HepG2 (cell line): ENCODE measurements around the gene CTF1. TPM values are rescaled to one million over a fixed set of nuclear protein-coding genes. Genes with fewer than 3 reads are reported as not detected.

Experiments
- ATM ChIP-seq: fragments of 450-650 bp; IDR thresholded peaks from 2 replicates; pipeline ENCODE4 v1.7.1; 2017; ENCODE audit warnings: mild to moderate bottlenecking, borderline replicate concordance
- DZIP1 ChIP-seq: sonication (generic); formaldehyde crosslinking; IDR thresholded peaks from 2 replicates; pipeline ENCODE4 v1.5.0; 2020; ENCODE audit warnings: mild to moderate bottlenecking, missing genetic modification reagents
- ELF3 ChIP-seq: IDR thresholded peaks from 2 replicates; pipeline ENCODE4 v1.6.1; 2016; ENCODE audit warnings: missing genetic modification reagents, missing compliant biosample characterization
- FOSL1 ChIP-seq: sonication (generic); formaldehyde crosslinking; IDR thresholded peaks from 2 replicates; pipeline ENCODE4 v1.9.0; 2021; ENCODE audit warnings: missing genetic modification reagents, borderline replicate concordance
- HCFC1 ChIP-seq: fragments of 150-350 bp; IDR thresholded peaks from 2 replicates; pipeline ENCODE4 v1.6.1; 2014; ENCODE audit warnings: low read depth, low read length
- HNF4A ChIP-seq: sonication (generic); formaldehyde crosslinking; IDR thresholded peaks from 2 replicates; pipeline ENCODE4 v1.4.0; 2020; ENCODE audit warnings: missing genetic modification reagents
- IRF1 ChIP-seq: sonication (generic); formaldehyde crosslinking; IDR thresholded peaks from 2 replicates; pipeline ENCODE4 v1.4.0; 2020; ENCODE audit warnings: low read depth, mild to moderate bottlenecking, missing genetic modification reagents
- MAF1 ChIP-seq: sonication (generic); formaldehyde crosslinking; IDR thresholded peaks from 2 replicates; pipeline ENCODE4 v1.5.0; 2020; ENCODE audit warnings: missing genetic modification reagents, borderline replicate concordance
- MTF1 ChIP-seq: sonication (generic); formaldehyde crosslinking; IDR thresholded peaks from 2 replicates; pipeline ENCODE4 v1.5.0; 2020; ENCODE audit warnings: missing genetic modification reagents
- PHF20 ChIP-seq: sonication (generic); formaldehyde crosslinking; IDR thresholded peaks from 2 replicates; pipeline ENCODE4 v1.5.0; 2020; ENCODE audit warnings: mild to moderate bottlenecking, missing genetic modification reagents
- PLRG1 ChIP-seq: fragments of 450-650 bp; conservative IDR thresholded peaks from 2 replicates; pipeline ENCODE4 v1.6.1; 2016
- TFDP1 ChIP-seq: IDR thresholded peaks from 2 replicates; pipeline ENCODE4 v1.6.1; 2016; ENCODE audit warnings: missing compliant biosample characterization, missing genetic modification reagents, borderline replicate concordance
- TRIM24 ChIP-seq: sonication (generic); formaldehyde crosslinking; IDR thresholded peaks from 2 replicates; pipeline ENCODE4 v1.8.0; 2022; ENCODE audit warnings: mild to moderate bottlenecking, missing genetic modification reagents
- YEATS2 ChIP-seq: sonication (generic); formaldehyde crosslinking; IDR thresholded peaks from 2 replicates; pipeline ENCODE4 v1.4.0; 2020; ENCODE audit warnings: missing genetic modification reagents, borderline replicate concordance
- ZBTB38 ChIP-seq: sonication (generic); formaldehyde crosslinking; IDR thresholded peaks from 2 replicates; pipeline ENCODE4 v1.5.1; 2020; ENCODE audit warnings: mild to moderate bottlenecking, missing genetic modification reagents
- ZNF337 ChIP-seq: sonication (generic); formaldehyde crosslinking; IDR thresholded peaks from 2 replicates; pipeline ENCODE4 v1.5.1; 2020; ENCODE audit warnings: missing genetic modification reagents, low read depth, mild to moderate bottlenecking, borderline replicate concordance
- ZNF713 ChIP-seq: sonication (generic); formaldehyde crosslinking; IDR thresholded peaks from 2 replicates; pipeline ENCODE4 v1.4.0; 2020; ENCODE audit warnings: mild to moderate bottlenecking, missing genetic modification reagents
- ZNF747 ChIP-seq: sonication (generic); formaldehyde crosslinking; IDR thresholded peaks from 2 replicates; pipeline ENCODE4 v1.8.1; 2023; ENCODE audit warnings: missing genetic modification reagents, mild to moderate bottlenecking, borderline replicate concordance
- ZNF773 ChIP-seq: sonication (generic); formaldehyde crosslinking; IDR thresholded peaks from 2 replicates; pipeline ENCODE4 v1.4.0; 2020; ENCODE audit warnings: missing genetic modification reagents, borderline replicate concordance
- ZNF776 ChIP-seq: sonication (generic); formaldehyde crosslinking; IDR thresholded peaks from 2 replicates; pipeline ENCODE4 v1.4.0; 2020; ENCODE audit warnings: mild to moderate bottlenecking, missing genetic modification reagents
- ZNF781 ChIP-seq: sonication (generic); formaldehyde crosslinking; IDR thresholded peaks from 2 replicates; pipeline ENCODE4 v1.5.1; 2020; ENCODE audit warnings: borderline replicate concordance, mild to moderate bottlenecking, missing genetic modification reagents; ENCODE audit errors: not compliant biosample characterization
- polyA plus RNA-seq, 8 experiments: library from polyadenylated mRNA; depleted of rRNA in 3 of 8; stranded (reverse) in 7 of 8; unstranded in 1 of 8; fragments of >200 nt; fragmentation: Illumina TruSeq in 4 of 8; extraction: Trizol in 4 of 8; gene quantifications; 2 replicates each; pipeline versions ENCODE4 v1.2.1 to v1.2.3, GENCODE V29; 2011 to 2016; ENCODE audit warnings: low read depth in 4 of 8, missing spikeins in 1 of 8, mixed read lengths in 1 of 8; ENCODE audit not compliant: insufficient read depth in 1 of 8
- total RNA-seq, 5 experiments: library from RNA; depleted of rRNA; stranded (reverse); fragments of >200 nt; fragmentation: Illumina TruSeq; extraction: Trizol; gene quantifications; 2 replicates each; pipeline ENCODE4 v1.2.3, GENCODE V29; 2016; ENCODE audit warnings: low read depth in 1 of 5
- TF ChIP-seq, protein P1 (sequence below): sonication (generic); formaldehyde crosslinking; IDR thresholded peaks from 2 replicates; pipeline ENCODE4 v1.4.0; 2020; ENCODE audit warnings: missing genetic modification reagents
- TF ChIP-seq, protein P2 (sequence below): sonication (generic); formaldehyde crosslinking; IDR thresholded peaks from 2 replicates; pipeline ENCODE4 v1.4.0; 2020; ENCODE audit warnings: mild to moderate bottlenecking, missing genetic modification reagents

The CTF1 gene
- total and polyA plus RNA-seq, 2 of the 13 experiments (the other 11 are each of a cell fraction or from before 2014, with no cell fraction given): 0.13 to 1.8 TPM

DNA sequence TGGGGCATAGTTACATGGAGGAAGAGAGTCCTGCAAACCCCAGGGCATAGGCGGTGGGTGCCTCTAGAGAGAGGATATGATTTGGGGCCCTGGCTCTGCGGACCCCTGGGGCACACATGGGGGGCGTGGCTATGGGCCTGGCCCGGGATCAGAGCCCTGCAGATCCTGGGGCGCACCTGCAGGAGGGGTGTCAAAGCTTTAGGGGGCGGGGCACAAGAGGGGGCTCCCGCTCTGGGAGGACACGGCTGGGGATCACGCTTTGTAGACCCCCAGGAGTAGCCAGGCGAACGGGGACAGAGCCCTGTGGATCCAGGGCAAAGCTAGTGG lies 3.0 kb upstream of the CTF1 start (continued):
- TF ChIP-seq YEATS2 (CRISPR knock-in tag): no peak
- 0 out of 2 replicates have a peak, but pooled peaks have one; percentile 6 for TF ChIP-seq ZNF776
- no peak for TF ChIP-seq TFDP1 (CRISPR knock-in tag)
- no peak for TF ChIP-seq IRF1 (CRISPR knock-in tag)
- no peak for TF ChIP-seq ZNF337 (CRISPR knock-in tag)
- no peak for TF ChIP-seq DZIP1 (CRISPR knock-in tag)
- no peak for TF ChIP-seq MTF1 (CRISPR knock-in tag)
- no peak for TF ChIP-seq ATM
- no peak for TF ChIP-seq HCFC1
- no peak for TF ChIP-seq ZNF747
- TF ChIP-seq TRIM24 (CRISPR knock-in tag): no peak
- TF ChIP-seq ZNF781: no peak
- no peak for TF ChIP-seq HNF4A (CRISPR knock-in tag)
- TF ChIP-seq ZNF713 (CRISPR knock-in tag): peak; percentile 25; the same call in 1 of the 2 replicates
- TF ChIP-seq, protein P1, sequence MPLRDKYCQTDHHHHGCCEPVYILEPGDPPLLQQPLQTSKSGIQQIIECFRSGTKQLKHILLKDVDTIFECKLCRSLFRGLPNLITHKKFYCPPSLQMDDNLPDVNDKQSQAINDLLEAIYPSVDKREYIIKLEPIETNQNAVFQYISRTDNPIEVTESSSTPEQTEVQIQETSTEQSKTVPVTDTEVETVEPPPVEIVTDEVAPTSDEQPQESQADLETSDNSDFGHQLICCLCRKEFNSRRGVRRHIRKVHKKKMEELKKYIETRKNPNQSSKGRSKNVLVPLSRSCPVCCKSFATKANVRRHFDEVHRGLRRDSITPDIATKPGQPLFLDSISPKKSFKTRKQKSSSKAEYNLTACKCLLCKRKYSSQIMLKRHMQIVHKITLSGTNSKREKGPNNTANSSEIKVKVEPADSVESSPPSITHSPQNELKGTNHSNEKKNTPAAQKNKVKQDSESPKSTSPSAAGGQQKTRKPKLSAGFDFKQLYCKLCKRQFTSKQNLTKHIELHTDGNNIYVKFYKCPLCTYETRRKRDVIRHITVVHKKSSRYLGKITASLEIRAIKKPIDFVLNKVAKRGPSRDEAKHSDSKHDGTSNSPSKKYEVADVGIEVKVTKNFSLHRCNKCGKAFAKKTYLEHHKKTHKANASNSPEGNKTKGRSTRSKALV (CRISPR knock-in tag): no peak
- TF ChIP-seq ZNF773: peak; percentile 12; the same call in 1 of the 2 replicates
- no peak for TF ChIP-seq ZBTB38 (CRISPR knock-in tag)
- TF ChIP-seq PLRG1: no peak
- TF ChIP-seq ELF3 (CRISPR knock-in tag): no peak
- TF ChIP-seq FOSL1 (CRISPR knock-in tag): no peak
- TF ChIP-seq MAF1 (CRISPR knock-in tag): 0 out of 2 replicates have a peak, but pooled peaks have one; percentile 31
- TF ChIP-seq PHF20: no peak
- TF ChIP-seq, protein P2, sequence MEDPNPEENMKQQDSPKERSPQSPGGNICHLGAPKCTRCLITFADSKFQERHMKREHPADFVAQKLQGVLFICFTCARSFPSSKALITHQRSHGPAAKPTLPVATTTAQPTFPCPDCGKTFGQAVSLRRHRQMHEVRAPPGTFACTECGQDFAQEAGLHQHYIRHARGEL (CRISPR knock-in tag): no peak
